ENCODE results near the gene ELK3. TPM values are rescaled to one million over a fixed set of nuclear protein-coding genes. Genes with fewer than 3 reads are reported as not detected.

ELK3 gene
- total RNA-seq, 2 experiments from 2014 or later, result 18.3 to 19.2 TPM

GRCh38 chr12:96208346-96208745 is 14.2 kb downstream of the ELK3 start:
- ChIA-PET POLR2A (no interaction called here), CTCF (no interaction called here)

GRCh38 chr12:96208801-96209549 is 14.8 kb downstream of the ELK3 start:
- ChIA-PET POLR2A (no interaction called here), CTCF (interaction anchor here (0.7 kb wide), 1 partner anchor 15 kb away, joined by 3 read pairs; no protein-coding TSS in a partner anchor)

GRCh38 chr12:96210376-96211055 is 16.3 kb downstream of the ELK3 start:
- POLR2A ChIA-PET, result interaction anchor here (0.6 kb wide), 1 partner anchor 189 kb away, joined by 3 read pairs; no protein-coding TSS in a partner anchor
- CTCF ChIA-PET, result interaction anchor here (0.6 to 2.3 kb wide), 7 partner anchors 10 to 306 kb away, joined by 3 to 7 read pairs (median 3); no protein-coding TSS in a partner anchor

GRCh38 chr12:96211988-96212387 is 17.8 kb downstream of the ELK3 start:
- ChIA-PET POLR2A (no interaction called here), CTCF (interaction anchor here (0.9 to 2.3 kb wide), 4 partner anchors 14 to 305 kb away, joined by 3 to 6 read pairs (median 4); no protein-coding TSS in a partner anchor)

DNA sequence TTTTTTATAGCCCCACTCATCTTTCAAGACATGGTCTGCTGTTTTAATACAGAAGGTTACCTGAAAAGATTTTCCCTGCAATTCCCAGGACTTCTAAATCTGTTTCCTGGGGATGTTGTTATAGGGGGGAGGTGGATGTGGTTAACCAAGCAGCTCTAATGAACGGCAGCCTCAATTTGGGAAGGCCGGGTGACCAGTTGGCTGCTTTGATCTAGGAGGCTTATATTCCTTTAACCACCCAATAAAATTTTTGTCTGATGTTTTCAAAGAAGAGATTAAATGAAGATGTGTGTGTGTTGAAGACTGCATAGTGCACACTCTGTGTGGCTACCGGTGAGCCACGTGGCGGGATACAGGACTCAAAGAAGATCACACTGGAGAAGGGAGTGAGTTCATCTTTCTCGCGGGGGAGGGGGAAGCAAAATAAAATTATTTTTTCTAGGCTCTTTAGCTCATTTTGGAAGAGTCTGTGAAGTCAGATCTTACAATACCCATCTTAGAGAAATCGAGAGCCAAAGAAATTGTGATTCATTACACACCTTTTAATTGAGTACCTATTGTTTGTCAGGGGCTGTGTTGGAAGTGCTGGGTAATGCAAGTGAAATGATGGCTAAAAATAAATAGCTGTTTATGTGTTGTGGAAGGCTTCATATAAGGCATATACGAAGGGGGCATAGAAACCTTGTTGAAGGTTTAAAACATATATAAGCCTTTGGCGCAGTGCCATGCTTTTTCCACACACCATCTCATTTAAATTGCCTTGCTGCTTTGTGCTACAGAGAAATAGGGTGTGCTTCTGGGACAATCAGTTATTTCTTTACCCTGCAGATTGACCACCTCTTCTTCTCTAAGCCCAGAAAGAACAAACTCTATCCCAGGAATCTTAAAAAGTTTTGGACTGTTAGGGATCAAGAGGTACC is 18.5 kb downstream of the ELK3 start:
- ChIA-PET CTCF (interaction anchor here (0.9 to 2.3 kb wide), 2 partner anchors 14 to 304 kb away, joined by 5 to 6 read pairs; no protein-coding TSS in a partner anchor), POLR2A (no interaction called here)

DNA sequence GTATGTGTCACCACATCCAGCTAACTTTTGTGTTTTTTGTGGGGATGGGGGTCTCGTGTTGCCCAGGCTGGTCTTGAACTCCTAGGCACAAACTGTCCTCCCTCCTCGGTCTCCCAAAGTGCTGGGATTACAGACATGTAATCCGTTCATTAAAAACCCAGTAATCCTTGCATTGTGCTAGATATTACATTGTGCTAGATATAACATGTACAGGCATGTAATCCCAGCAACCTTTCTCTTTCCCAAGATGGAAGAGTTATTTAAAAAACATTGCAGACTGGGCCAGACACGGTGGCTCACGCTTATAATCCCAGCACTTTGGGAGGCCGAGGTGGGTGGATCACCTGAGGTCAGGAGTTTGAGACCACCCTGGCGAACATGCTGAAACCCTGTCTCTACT is 19.7 kb downstream of the ELK3 start:
- CTCF ChIA-PET, result interaction anchor here (2.6 kb wide), 1 partner anchor 302 kb away, joined by 12 read pairs; no protein-coding TSS in a partner anchor
- POLR2A ChIA-PET, result no interaction called here

GRCh38 chr12:96215919-96216273 is 21.7 kb downstream of the ELK3 start:
- ChIA-PET CTCF (interaction anchor here (0.6 to 3.3 kb wide), 13 partner anchors 17 to 304 kb away, joined by 3 to 23 read pairs (median 4); no protein-coding TSS in a partner anchor), POLR2A (no interaction called here)

- ChIA-PET CTCF (no interaction called here), POLR2A (no interaction called here)
Observed at GRCh38 chr12:96218989-96219678, 25.0 kb downstream of the ELK3 start.

DNA sequence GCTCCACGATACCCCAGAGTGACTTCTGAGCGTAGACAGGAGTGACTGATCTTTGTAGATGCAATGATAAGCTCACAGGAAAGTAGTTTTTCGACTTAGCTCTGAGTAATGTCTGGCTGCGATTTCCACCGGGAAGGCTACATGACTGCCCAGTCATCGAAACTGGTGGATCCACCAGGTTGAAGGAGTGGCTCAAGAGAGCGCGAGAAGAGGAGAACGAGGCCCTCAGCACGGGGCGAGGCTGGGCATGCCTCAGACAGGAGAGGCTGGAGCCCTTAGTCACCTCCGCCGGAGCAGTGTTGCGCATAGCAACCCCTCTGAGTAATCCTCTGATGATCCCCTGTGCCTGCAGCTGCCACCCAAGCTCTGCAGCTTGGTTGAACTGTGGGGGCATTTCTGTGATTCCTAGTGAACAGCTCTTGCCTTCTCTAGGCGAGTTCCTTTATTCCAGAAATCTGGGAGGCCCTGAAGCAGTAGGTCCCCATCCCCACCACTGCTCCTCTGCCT is 25.6 kb downstream of the ELK3 start:
- ChIA-PET CTCF (no interaction called here), POLR2A (no interaction called here)

DNA sequence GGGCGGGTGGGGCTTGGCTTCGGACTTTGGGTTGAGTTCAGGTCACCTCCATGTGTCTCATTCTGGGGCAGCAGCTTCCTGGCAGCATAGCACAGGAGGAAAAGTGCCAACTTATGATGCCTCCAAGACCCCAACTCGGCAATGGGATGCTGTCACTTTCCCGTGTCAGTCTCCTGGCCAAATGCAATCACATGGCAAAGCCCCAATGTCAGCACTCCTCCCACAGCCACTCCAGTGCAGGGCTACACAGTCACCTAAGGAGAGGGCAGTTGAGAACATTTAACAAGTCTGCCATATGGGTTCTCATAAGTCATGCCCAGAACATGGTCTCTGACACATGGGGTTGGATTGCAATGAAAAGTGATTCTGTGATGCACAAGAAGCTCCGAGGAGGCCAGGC is 26.7 kb downstream of the ELK3 start:
- CTCF ChIA-PET, result no interaction called here
- POLR2A ChIA-PET, result no interaction called here

GRCh38 chr12:96221391-96221790 is 27.2 kb downstream of the ELK3 start:
- CTCF ChIA-PET, result no interaction called here
- POLR2A ChIA-PET, result no interaction called here

DNA sequence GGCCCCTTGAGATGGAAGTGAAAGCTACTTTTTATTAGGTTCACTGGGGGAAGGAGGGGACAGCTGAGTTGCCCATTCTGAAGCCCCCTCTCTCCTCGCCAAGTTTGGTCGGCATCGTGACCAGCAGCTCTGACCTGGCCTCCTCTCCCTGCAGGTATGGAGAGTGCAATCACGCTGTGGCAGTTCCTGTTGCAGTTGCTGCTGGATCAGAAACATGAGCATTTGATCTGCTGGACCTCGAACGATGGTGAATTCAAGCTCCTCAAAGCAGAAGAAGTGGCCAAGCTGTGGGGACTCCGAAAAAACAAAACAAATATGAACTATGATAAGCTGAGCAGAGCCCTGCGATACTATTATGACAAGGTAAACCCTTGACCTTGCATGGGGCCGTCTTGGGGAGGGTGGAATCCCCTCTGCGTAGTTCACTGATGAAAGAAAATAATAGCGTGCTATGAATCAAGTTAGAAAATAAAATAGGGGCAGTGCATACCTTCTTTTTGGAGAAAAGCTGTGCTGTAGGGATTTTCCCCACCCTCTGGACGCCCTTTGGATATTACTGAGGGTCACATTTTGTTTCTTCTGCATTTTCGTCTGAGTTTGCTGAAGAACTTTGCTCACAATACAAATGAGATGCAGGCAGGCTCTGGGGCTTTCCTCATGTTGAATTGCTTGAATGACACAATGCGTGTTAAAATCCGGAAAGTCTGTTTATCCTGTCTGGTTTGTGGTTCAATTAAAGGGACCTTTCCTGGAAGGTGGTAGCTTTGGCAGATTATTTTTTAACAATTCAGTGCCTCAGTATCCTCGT is 29.4 kb downstream of the ELK3 start:
- ChIA-PET POLR2A (no interaction called here), CTCF (interaction anchor here (0.5 to 1.3 kb wide), 2 partner anchors 8 to 14 kb away, joined by 3 read pairs; no protein-coding TSS in a partner anchor)

GRCh38 chr12:96224219-96224615 is 30.0 kb downstream of the ELK3 start:
- CTCF ChIA-PET, result interaction anchor here (0.5 to 1.3 kb wide), 2 partner anchors 9 to 15 kb away, joined by 3 read pairs; no protein-coding TSS in a partner anchor
- POLR2A ChIA-PET, result no interaction called here

GRCh38 chr12:96225044-96225855 is 31.1 kb downstream of the ELK3 start:
- POLR2A ChIA-PET, result no interaction called here

GRCh38 chr12:96225994-96226399 is 31.8 kb downstream of the ELK3 start:
- CTCF ChIA-PET, result interaction anchor here (1.2 kb wide), 1 partner anchor 11 kb away, joined by 4 read pairs; no protein-coding TSS in a partner anchor
- POLR2A ChIA-PET, result no interaction called here

More at GRCh38 chr12:96225044-96225855, 31.1 kb downstream of the ELK3 start:
- CTCF ChIA-PET, result interaction anchor here (1.2 kb wide), 1 partner anchor 10 kb away, joined by 4 read pairs; no protein-coding TSS in a partner anchor

DNA sequence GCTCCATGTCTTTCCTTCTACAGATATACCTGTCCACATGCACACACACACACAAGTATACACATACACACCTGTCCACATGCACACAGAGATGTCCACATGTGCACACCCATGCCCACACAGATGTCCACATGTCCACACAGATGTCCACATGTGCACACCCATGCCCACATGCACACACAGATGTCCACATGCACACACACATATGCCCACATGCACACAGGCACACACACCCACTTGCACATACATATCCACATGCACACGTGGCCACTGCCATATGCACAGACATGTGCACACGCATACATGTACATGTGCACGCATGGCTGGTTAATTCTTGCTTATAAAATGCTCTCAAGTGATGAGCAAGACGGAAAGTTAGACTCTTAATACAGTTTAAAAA is 32.2 kb downstream of the ELK3 start:
- CTCF ChIA-PET, result interaction anchor here (1.2 kb wide), 1 partner anchor 11 kb away, joined by 4 read pairs; no protein-coding TSS in a partner anchor
- POLR2A ChIA-PET, result no interaction called here

- ChIA-PET CTCF (interaction anchor here (0.5 to 1.2 kb wide), 2 partner anchors 12 to 65 kb away, joined by 4 read pairs; no protein-coding TSS in a partner anchor), POLR2A (interaction anchor here (0.6 kb wide), 1 partner anchor 12 kb away, joined by 8 read pairs; no protein-coding TSS in a partner anchor)
Observed at GRCh38 chr12:96226801-96227348, 32.7 kb downstream of the ELK3 start.

All from activated CD8-positive, alpha-beta memory T cell treated with anti-CD3 and anti-CD28 coated beads for 36 hours (primary cell).